Limb (tissue), 2 donors: ENCODE results near the gene STRA6.
"Not testable (repeated sequence)": the region's sequence is repeated elsewhere in the genome, so short reads cannot be mapped to it uniquely, and the experiment has no call there.

ENCODE experiments used
- DNase-seq, 2 donors: peaks; one replicate each; pipeline ENCODE4 v3.0.0-alpha.2; 2016; ENCODE audit errors: extremely low spot score in 2 of 2

STRA6 gene

DNA sequence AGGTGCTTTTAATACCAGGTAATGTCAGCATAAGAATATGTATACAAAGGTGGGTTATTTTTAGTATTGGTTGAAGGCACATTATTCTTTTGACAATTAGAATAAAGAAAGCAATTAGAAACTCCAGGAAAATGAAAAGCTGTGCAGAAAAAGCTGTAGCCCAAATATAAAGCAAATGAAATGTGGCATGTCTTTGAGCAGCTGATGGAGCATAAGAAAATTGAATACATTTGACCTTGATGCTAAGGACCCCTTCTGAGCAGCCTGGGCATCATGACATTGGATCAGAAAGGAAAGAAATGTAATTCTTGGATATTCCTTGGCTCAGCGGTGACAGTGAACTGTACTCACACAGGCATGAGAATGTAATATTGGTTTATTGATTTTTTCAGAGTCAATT lies 37.1 kb downstream of the STRA6 start:
- no peak for DNase-seq

DNA sequence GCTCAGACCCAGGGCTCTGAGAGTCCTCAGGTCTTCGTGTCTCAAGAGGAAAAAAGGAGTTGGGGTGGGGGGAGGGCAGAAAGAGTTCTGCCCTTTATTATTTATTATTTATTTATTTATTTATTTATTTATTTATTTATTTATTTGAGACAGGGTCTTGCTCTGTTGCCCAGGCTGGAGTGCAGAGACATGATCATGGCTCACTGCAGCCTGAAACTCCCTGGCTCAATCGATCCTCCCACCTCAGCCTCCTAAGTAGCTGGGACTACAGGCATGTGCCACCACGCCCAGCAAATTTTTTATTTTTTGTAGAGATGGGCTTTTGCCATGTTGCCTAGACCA lies 40.4 kb downstream of the STRA6 start:
- DNase-seq = not testable (repeated sequence)

DNA sequence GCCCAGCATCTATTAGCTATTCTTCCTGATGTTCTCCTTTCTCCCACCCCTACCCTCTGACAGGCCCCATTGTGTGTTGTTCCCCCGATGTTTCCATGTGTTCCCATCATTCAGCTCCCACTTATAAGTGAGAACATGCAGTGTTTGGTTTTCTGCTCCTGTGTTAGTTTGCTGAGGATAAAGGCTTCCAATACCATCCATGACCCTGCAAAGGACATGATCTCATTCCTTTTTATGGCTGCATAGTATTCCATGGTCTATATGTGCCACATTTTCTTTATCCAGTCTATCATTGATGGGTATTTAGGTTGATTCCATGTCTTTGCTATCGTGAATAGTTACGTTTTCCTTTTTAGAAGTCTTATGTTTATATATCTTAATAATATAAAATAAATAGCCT lies 42.2 kb downstream of the STRA6 start:
- DNase-seq = not testable (repeated sequence)

DNA sequence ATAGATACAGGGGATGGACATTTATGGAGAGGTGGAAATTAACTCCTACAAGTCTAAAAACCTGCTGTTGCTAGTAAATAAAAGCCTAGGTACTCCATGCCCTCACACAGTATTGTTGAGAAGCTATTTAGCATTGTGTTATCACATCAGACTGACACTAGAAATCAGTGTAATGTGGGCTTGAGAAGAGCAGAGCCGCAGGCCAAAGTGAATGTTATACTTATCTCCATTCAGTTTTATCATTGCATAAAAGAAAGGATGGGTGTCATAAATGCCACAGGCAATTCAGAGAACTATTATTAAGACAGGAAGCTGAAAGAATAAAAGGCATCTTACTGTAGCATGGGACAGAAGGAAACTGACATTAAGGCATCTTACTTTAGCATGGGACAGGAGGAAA lies 42.8 kb downstream of the STRA6 start:
- no peak for DNase-seq

DNA sequence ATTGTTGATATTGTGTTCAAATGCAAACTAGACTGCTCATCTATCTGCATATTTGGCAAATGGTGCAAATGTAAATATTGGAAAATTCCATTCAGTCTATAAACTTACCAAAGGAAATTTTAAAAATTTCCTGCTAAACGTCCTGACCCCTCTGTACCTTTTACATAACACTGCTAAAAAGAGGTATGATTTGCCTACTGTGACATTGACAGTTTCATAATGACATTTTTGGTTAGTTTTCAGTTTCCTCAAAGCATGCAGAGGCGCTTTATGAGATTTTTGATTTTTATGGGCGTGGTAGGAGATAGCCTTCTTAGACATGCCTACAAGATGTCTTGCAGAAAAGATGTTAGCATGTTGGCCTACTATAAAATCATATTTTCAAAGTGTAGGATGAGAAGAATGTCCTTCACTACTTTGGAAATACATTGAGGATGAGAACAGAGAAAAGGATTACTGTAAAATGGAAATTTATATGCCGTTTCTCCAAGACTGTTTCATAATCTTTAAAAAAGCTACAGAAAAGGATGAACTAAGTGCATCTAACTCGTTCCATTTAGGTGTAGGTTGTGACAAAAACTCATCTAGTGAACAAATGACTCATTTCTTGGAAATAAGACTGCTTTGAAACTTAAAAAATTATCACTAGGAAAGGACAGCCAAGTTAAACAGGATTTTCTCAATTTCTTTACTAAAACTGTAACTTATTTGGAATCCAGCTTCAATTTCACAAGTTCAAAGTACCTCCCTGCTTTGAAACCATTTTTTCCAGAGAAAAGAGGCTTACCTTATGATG lies 43.5 kb downstream of the STRA6 start:
- DNase-seq = no peak

DNA sequence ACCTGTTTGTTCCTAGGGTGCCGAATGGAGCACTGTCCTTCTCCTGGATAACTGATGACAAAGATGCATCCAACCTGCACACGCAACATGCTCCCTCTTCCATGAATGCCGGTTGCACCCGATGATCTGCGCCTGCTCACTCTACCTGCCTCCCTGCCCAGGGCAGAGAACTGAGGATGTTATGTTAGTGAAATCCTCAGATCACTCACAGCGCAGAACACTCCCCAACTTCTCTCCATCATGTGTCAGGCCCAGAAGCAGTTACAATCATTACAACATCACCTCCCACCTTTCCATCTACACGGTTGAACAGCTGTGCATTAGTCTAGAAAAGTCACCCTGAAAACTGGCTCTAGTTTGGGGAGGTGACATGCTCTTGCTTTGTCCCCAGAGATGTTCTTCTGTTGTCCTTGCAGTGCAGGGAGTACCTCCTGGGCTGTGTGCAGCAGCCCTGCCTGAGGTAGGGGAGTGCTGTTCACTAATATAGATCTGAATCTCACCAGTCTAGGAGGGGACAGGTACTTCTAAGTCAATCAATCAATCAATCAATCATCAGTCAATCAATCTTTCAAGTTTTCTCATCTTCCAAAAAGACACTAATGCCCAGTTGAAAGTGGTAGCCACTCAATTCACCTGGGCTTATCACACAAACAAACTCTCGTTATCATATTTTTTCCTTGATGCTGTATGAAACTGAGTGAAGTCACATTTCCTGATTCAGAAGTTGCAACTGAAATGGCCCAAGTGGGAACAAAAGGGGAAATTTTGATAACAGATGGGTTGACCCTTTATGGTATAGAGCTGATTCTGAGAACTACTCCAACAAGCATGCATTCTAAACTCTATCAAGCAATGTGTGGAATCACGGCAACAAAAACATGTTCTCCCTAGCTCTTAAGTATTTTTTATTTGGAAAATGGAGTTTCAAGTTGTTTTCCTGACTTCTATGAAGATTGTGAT lies 44.4 kb downstream of the STRA6 start:
- DNase-seq = no peak

DNA sequence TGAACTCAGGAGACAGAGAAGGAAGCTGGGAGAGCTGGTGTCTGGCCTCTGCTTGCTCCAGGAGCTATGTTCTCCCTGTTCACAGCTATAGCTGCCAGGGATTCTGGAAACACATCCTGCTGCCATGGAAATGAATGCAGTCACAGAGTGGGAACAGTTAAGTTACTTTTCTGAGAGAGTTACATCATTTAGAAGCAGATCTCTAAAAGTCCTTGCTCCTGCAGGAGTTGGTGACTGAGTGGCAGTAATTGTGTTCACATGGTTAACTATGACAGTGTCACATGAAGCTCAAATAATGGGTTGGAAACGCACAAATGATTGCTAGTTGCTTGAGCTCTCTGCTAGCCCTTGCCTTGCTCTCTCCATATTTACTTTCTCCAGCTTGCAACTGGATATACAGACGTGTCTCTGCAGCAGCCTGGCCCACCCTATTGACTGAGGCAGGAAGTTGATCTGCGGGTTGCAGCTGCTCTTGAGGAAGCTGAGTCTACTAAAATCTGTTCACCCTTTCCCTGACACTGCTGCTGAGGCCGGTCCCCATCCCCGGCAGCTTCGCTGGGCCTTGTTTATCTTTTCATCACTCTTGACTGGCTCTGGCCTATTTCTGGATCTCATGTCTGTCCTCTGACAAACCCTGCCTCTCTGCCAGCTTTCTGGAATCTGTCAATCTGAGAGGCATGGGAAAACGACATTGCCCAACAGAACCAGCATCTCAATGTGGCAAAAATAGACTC lies 45.7 kb downstream of the STRA6 start:
- peak; percentile 59 to 72 for DNase-seq

DNA sequence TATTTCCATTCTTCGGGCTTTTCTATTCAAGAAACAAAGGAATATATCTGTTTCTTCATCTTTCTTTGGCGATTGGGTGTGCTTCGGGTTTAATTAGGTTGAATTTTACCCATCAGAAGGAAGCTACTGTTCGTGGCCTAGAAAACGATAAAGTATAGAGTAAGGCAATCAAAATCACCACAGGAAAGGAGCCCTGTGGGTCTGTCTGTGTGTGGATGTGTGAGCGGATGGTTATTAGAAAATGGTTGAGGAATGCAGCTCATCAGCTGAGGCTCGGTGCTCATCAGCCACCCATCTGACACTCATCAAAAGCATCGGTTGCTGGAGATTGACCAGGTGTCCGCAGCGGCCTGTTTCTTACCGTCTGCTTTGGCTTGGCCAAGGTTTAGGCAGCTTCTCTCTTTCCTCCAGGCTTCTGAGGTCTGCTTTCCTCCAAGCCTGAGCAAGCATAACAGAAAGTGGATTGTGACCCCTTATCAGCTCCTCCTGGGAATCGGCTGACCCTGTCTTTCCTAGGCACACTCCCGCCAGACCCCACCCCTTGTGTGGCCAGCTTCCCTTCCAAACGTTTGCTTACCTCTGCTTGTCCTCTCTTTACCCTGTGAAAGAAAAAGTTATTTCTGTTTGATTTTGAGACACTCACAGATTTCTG lies 46.7 kb downstream of the STRA6 start:
- no peak for DNase-seq

DNA sequence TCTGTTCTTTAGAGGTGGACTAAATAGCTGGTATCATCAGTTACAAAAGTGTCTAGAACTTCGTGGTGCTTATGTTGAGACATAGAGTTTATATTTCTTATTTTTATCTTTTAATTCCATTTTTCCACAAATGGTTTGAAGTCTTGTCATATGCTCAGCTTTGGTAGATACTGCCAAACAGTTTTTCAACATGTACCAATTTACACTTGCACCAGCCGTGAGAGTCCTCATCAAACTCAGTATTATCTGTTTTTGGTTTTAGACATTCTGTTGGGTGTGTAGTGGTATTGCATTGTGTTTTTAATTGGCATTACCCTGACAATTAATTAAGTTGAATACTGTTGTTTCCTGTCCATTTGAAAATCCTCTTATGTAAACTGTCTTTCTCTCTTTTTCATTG lies 55.5 kb downstream of the STRA6 start:
- no peak for DNase-seq

DNA sequence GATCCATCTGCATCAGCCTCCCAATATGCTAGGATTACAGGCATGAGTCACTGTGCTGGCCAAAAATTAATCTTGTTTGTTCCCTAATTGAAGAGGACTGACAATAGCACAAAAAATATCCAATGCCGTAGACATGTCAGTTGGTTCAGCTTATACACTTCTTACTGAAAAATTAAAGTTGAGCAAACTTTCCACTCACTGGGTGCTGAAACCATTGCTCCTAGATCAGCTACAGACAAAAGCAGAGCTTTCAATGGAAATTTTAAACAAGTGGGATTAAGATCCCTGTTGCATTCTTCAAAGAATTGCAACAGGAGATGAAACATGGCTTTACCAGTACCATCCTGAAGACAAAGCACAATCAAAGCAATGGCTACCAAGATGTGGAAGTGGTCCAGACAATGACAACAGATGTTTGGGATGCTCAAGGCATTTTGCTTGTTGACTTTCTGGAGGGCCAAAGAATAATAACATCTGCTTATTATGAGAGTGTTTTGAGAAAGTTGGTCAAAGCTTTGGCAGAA lies 56.2 kb downstream of the STRA6 start:
- DNase-seq = no peak

DNA sequence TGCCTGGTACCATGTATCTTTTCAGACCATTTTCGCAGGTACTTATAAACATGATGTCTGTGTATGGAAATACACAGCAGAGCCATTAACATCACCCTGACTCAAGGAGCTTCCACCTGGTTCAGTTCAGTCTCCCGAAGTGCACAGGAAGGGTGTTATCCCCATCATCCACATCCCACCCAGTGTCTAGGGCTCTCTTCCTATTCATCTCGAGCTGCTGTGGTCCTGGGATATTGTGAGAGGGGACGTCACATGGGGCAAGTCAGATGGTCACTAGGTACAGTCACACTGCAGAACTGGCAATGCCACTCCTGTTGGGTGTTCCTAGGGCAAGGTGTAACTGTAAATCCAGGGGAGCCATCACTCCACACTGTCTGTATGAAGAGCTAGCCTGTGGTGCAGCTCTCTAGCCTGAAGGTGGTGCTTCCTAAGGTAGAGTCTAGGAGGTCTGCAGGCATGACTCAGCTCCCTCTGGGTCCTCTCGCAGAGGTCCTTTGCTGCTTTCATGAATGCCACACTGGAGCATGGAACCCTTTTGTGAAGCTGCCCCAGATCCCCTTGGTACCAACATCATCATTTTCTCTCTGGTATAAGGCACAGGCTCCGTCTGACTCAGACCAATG lies 58.3 kb downstream of the STRA6 start:
- DNase-seq = no peak

DNA sequence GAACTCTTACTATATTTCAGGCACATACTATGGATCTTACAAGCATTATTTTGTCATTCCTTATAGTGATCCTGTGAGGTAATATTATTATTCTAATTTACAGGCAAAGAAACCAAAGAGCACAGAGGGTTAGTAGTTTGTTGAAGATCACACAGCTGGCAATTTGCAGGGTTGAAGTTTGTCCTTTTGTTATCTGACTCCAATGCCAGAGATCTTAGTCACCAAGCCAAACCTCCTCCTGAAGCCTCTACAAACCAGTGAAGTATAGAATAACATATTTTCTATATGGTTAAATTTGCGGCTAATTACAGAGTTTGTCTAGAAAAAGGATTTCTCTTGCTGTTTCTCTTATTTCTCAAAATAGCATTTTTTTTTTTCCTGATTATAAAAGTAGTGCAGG lies 61.0 kb downstream of the STRA6 start:
- DNase-seq = no peak

DNA sequence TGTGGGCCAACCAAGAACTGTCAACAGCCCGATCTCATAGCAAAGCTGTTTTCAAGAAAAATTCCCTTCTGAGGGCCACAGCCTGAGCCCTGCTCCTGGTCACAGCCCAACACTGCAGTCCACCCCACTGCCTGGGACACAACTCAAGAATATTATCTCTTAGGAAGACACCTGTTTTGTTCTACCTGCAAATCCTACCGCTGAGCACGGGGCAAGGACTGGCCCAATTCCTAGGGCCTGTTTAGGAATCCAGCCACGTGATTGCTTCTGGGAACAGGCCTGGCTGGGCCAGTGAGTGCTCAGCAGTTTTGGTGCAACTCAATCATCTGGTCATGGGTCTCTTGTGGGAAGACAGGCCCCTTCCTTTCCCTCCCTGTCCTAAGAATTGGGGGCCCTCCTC lies 63.9 kb downstream of the STRA6 start:
- DNase-seq = no peak

DNA sequence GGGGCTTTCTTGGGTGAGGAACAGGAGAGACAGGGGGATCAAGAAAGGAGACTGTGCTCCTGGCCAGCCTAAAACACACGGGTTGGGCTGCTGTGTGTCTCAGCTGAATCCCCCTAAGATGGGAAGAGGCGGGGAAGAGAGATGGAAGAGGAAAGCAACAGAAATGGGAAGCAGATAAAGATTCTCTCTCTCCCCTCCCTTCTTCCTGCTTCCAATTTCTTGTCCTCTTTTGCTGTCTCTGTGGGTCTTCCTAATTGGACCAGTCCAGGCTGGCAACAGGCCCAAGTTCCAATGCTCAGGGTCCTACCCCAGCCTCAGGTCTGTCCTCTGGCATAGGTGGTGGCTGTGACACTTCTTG lies 65.1 kb downstream of the STRA6 start:
- peak in 1 of 2 donors; percentile 7 for DNase-seq

DNA sequence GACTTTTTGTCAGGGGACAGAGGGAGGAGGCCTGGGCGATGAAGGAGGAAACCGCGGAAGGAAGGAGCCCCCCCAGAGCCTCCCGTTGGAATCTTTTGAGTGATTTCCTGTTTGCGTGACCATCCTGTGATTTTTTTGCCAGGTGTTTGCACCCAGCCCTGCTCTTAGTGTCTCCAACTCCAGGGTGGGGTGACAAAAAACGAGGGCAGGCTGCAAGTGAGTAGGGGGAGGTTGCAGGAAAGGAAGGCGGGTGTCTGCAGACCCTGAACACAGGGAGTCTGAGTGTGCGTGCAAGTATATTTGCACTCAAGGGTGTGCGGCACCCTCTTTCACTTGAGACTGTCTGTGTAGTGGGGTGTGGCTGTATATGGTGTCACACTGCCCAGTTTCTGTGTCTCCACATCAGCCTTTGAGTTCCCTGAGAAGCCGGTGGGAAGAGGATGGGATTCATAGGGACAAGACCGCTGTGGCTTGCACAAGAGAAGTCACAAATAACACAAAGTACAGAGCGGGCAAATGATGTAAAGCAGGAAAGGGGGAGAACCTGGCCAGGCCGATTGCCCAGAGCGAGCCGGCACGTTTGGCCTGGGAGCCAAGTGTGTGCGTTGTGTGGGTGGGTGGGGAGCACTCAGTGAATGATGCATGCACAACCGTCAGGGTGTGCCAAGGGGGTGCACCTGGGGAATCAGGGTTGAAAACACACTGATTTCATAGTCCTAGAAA lies 65.6 kb downstream of the STRA6 start:
- DNase-seq = peak; percentile 27 to 59

DNA sequence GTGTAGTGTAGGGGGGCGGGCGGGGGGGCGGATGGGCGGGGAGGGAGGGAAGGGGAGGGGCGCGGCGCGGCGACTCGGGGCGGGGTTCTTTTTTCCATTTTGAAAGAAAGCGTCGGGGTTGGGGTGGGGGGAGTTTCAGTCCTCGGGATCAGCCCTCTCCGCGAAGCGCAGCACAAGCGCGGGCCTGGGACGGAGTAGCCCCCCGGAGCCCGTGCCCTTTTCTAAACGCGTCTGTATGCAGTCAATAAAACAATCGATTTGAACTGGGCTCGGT lies 66.1 kb downstream of the STRA6 start:
- no peak for DNase-seq

DNA sequence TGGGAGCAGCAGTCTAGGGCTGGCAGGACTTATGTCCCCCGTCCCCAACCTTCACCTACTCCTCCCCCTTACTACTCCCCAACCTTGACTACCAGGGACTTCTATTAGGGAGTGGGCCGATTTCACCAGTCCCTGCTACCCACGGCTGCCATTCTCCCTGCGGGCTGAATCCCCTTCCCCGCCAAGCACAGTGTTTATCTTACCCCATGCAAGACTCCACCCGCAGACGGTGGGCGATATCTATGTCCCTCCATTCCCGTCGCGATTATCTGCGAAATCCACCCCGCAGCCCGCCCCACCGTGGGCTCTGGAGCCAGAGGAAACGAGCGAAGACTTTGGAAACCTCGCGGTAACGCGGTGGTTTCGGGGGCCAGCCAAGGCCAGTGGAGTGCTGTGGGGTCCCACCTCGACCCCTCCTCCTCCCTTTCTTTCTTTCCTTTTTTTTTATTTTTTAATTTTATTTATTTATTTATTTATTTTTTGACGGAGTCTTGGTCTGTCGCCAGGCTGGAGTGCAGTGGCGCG lies 67.5 kb downstream of the STRA6 start:
- DNase-seq = peak in 1 of 2 donors; percentile 46

DNA sequence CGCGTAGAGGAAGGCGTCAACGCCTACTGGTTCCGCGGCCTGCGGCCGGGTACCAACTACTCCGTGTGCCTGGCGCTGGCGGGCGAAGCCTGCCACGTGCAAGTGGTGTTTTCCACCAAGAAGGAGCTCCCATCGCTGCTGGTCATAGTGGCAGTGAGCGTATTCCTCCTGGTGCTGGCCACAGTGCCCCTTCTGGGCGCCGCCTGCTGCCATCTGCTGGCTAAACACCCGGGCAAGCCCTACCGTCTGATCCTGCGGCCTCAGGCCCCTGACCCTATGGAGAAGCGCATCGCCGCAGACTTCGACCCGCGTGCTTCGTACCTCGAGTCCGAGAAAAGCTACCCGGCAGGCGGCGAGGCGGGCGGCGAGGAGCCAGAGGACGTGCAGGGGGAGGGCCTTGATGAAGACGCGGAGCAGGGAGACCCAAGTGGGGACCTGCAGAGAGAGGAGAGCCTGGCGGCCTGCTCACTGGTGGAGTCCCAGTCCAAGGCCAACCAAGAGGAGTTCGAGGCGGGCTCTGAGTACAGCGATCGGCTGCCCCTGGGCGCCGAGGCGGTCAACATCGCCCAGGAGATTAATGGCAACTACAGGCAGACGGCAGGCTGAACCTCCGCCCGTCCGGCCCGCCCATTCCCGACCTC lies 68.1 kb downstream of the STRA6 start:
- peak in 1 of 2 donors; percentile 69 for DNase-seq

DNA sequence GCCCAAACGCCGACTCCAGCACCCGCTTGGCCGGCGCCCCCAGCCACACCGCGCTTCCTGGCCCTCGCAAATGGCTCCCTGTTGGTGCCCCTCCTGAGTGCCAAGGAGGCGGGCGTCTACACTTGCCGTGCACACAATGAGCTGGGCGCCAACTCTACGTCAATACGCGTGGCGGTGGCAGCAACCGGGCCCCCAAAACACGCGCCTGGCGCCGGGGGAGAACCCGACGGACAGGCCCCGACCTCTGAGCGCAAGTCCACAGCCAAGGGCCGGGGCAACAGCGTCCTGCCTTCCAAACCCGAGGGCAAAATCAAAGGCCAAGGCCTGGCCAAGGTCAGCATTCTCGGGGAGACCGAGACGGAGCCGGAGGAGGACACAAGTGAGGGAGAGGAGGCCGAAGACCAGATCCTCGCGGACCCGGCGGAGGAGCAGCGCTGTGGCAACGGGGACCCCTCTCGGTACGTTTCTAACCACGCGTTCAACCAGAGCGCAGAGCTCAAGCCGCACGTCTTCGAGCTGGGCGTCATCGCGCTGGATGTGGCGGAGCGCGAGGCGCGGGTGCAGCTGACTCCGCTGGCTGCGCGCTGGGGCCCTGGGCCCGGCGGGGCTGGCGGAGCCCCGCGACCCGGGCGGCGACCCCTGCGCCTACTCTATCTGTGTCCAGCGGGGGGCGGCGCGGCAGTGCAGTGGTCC lies 68.7 kb downstream of the STRA6 start:
- peak in 1 of 2 donors; percentile 57 for DNase-seq
